WTC11 (cell line): ENCODE data around the gene GTF2H1. TPM values are rescaled to one million over a fixed set of nuclear protein-coding genes. Genes with fewer than 3 reads are reported as not detected.

ENCODE experiments used
- ATAC-seq: fragments of 200-7000 bp; cut with Tn5 transposase; 2 replicates; pipeline ENCODE4 v1.10.0; 2021; ENCODE audit warnings: mild to moderate bottlenecking, moderate library complexity
- CTCF ChIA-PET: fragments of 300-600 bp; sonication (Branson Sonifier 250); formaldehyde crosslinking; loops from one replicate; lab custom pipeline; 2021; ENCODE audit warnings: antibody characterized with exemption; lab: Charles Lee
- POLR2A ChIA-PET: fragments of 350-600 bp; sonication (Branson Sonifier 250); formaldehyde crosslinking; loops from one replicate; lab custom pipeline; 2021; ENCODE audit warnings: antibody characterized with exemption; lab: Charles Lee
- DNase-seq: peaks from one replicate; pipeline ENCODE4 v3.0.0; 2021; ENCODE audit warnings: low spot score
- H3K27ac Mint-ChIP-seq: 2 replicates; pipeline ENCODE4 v1.8.0; 2021; ENCODE audit warnings: mixed read lengths
- H3K27me3 Mint-ChIP-seq: 2 replicates; pipeline ENCODE4 v1.8.0; 2021; ENCODE audit warnings: low read depth, mild to moderate bottlenecking, moderate library complexity, mixed read lengths
- H3K36me3 Mint-ChIP-seq: 2 replicates; pipeline ENCODE4 v1.8.0; 2021; ENCODE audit warnings: mixed read lengths
- H3K4me1 Mint-ChIP-seq: 2 replicates; pipeline ENCODE4 v1.8.0; 2022; ENCODE audit warnings: mixed read lengths
- H3K4me3 Mint-ChIP-seq: 2 replicates; pipeline ENCODE4 v1.8.0; 2021; ENCODE audit warnings: mild to moderate bottlenecking, moderate library complexity, mixed read lengths
- H3K9me3 Mint-ChIP-seq: 2 replicates; pipeline ENCODE4 v1.8.0; 2021; ENCODE audit warnings: mixed read lengths
- ATF1 ChIP-seq: sonication (generic); formaldehyde crosslinking; IDR thresholded peaks from 2 replicates; pipeline ENCODE4 v1.8.1; 2023; ENCODE audit warnings: mild to moderate bottlenecking, moderate library complexity, missing genetic modification reagents
- FOXJ3 ChIP-seq: sonication (generic); formaldehyde crosslinking; IDR thresholded peaks from 2 replicates; pipeline ENCODE4 v1.9.0; 2021; ENCODE audit warnings: missing genetic modification reagents, mild to moderate bottlenecking, borderline replicate concordance
- FOXP1 ChIP-seq: sonication (generic); formaldehyde crosslinking; IDR thresholded peaks from 2 replicates; pipeline ENCODE4 v1.8.0; 2022; ENCODE audit warnings: missing genetic modification reagents, mild to moderate bottlenecking, moderate library complexity, borderline replicate concordance
- MXD4 ChIP-seq: fragments of 250-450 bp; sonication (Bioruptor Pico); IDR thresholded peaks from 2 replicates; pipeline ENCODE4 v1.8.0; 2021; ENCODE audit warnings: mild to moderate bottlenecking, moderate library complexity, borderline replicate concordance
- NR2C2 ChIP-seq: sonication (generic); formaldehyde crosslinking; IDR thresholded peaks from 2 replicates; pipeline ENCODE4 v1.8.0; 2022; ENCODE audit warnings: mild to moderate bottlenecking, missing genetic modification reagents
- OVOL2 ChIP-seq: fragments of 250-450 bp; sonication (Bioruptor Pico); IDR thresholded peaks from 2 replicates; pipeline ENCODE4 v1.9.0; 2021; ENCODE audit warnings: mild to moderate bottlenecking, borderline replicate concordance
- PRRX2 ChIP-seq: fragments of 250-450 bp; sonication (Bioruptor Pico); IDR thresholded peaks from 2 replicates; pipeline ENCODE4 v1.8.0; 2021; ENCODE audit warnings: mild to moderate bottlenecking
- RORB ChIP-seq: fragments of 250-450 bp; sonication (Bioruptor Pico); IDR thresholded peaks from 2 replicates; pipeline ENCODE4 v1.9.0; 2021; ENCODE audit warnings: mild to moderate bottlenecking
- TCF7 ChIP-seq: sonication (generic); formaldehyde crosslinking; IDR thresholded peaks from 2 replicates; pipeline ENCODE4 v1.8.0; 2022; ENCODE audit warnings: mild to moderate bottlenecking, low read depth, missing genetic modification reagents, moderate library complexity
- ZNF219 ChIP-seq: sonication (generic); formaldehyde crosslinking; IDR thresholded peaks from 2 replicates; pipeline ENCODE4 v1.8.0; 2023; ENCODE audit warnings: missing genetic modification reagents, mild to moderate bottlenecking, borderline replicate concordance
- ZNF396 ChIP-seq: fragments of 250-450 bp; sonication (Bioruptor Pico); IDR thresholded peaks from 2 replicates; pipeline ENCODE4 v1.8.0; 2021; ENCODE audit warnings: mild to moderate bottlenecking, moderate library complexity, borderline replicate concordance
- ZNF671 ChIP-seq: fragments of 250-450 bp; sonication (Bioruptor Pico); IDR thresholded peaks from 2 replicates; pipeline ENCODE4 v1.8.0; 2021; ENCODE audit warnings: mild to moderate bottlenecking
- total RNA-seq: library from RNA; stranded (reverse); gene quantifications from 3 replicates; pipeline ENCODE4 v1.2.3, GENCODE V29; 2021
- TF ChIP-seq, protein P1 (sequence below): sonication (generic); formaldehyde crosslinking; IDR thresholded peaks from 2 replicates; pipeline ENCODE4 v1.8.0; 2023; ENCODE audit warnings: missing genetic modification reagents
- TF ChIP-seq, protein P2 (sequence below): sonication (generic); formaldehyde crosslinking; IDR thresholded peaks from 2 replicates; pipeline ENCODE4 v1.8.0; 2022; ENCODE audit warnings: mild to moderate bottlenecking, missing genetic modification reagents
- TF ChIP-seq, protein P3 (sequence below): sonication (generic); formaldehyde crosslinking; IDR thresholded peaks from 2 replicates; pipeline ENCODE4 v1.8.1; 2023; ENCODE audit warnings: mild to moderate bottlenecking, missing genetic modification reagents, moderate library complexity
- TF ChIP-seq, protein P4 (sequence below): fragments of 250-450 bp; sonication (Bioruptor Pico); IDR thresholded peaks from 2 replicates; pipeline ENCODE4 v1.9.0; 2021; ENCODE audit warnings: mild to moderate bottlenecking
- TF ChIP-seq, protein P5 (sequence below): sonication (generic); formaldehyde crosslinking; IDR thresholded peaks from 2 replicates; pipeline ENCODE4 v1.8.1; 2022; ENCODE audit warnings: low read depth, mild to moderate bottlenecking, moderate library complexity, missing genetic modification reagents, borderline replicate concordance
- TF ChIP-seq, protein P6 (sequence below): sonication (generic); formaldehyde crosslinking; IDR thresholded peaks from 2 replicates; pipeline ENCODE4 v1.8.1; 2022; ENCODE audit warnings: missing genetic modification reagents, borderline replicate concordance
- TF ChIP-seq, protein P7 (sequence below): sonication (generic); formaldehyde crosslinking; IDR thresholded peaks from 2 replicates; pipeline ENCODE4 v1.8.1; 2023; ENCODE audit warnings: mild to moderate bottlenecking, missing genetic modification reagents
- TF ChIP-seq, protein P8 (sequence below): sonication (generic); formaldehyde crosslinking; IDR thresholded peaks from 2 replicates; pipeline ENCODE4 v1.8.0; 2023; ENCODE audit warnings: mild to moderate bottlenecking, missing genetic modification reagents

Gene GTF2H1
- total RNA-seq, 1 experiment from 2014 or later = 24.1 TPM

DNA sequence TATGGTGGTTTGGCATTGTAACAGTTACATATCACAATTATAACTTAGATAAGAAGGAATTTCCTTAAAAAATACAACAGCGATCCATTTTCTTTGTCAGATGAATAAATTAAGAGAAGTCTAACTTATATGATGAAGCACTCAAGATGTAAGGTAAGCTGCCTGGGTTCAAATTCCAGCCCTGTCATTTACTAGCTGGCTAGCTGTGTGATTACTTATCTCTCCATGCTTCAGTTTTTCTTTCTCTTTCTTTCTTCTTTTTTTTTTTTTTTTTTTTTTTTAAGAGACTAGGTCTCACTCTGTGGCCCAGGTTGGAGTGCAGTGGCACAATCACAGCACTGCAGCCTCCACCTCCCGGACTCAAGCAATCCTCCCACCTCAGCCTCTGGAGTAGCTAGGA lies 49.8 kb downstream of the GTF2H1 start:
- Mint-ChIP-seq H3K27ac (no peak overlapping the region), H3K36me3 (no peaks in the 10 kb centered on the region; the same call in 1 of the 2 replicates), H3K4me3 (no peak overlapping the region), H3K4me1 (no peaks in the 10 kb centered on the region), H3K9me3 (no peaks in the 10 kb centered on the region), H3K27me3 (no peaks in the 10 kb centered on the region)
- no peak for DNase-seq
- TF ChIP-seq, protein P1, sequence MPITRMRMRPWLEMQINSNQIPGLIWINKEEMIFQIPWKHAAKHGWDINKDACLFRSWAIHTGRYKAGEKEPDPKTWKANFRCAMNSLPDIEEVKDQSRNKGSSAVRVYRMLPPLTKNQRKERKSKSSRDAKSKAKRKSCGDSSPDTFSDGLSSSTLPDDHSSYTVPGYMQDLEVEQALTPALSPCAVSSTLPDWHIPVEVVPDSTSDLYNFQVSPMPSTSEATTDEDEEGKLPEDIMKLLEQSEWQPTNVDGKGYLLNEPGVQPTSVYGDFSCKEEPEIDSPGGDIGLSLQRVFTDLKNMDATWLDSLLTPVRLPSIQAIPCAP = no peak
- no peak for TF ChIP-seq PRRX2 (CRISPR knock-in tag)
- TF ChIP-seq, protein P2, sequence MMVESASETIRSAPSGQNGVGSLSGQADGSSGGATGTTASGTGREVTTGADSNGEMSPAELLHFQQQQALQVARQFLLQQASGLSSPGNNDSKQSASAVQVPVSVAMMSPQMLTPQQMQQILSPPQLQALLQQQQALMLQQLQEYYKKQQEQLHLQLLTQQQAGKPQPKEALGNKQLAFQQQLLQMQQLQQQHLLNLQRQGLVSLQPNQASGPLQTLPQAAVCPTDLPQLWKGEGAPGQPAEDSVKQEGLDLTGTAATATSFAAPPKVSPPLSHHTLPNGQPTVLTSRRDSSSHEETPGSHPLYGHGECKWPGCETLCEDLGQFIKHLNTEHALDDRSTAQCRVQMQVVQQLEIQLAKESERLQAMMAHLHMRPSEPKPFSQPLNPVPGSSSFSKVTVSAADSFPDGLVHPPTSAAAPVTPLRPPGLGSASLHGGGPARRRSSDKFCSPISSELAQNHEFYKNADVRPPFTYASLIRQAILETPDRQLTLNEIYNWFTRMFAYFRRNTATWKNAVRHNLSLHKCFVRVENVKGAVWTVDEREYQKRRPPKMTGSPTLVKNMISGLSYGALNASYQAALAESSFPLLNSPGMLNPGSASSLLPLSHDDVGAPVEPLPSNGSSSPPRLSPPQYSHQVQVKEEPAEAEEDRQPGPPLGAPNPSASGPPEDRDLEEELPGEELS (CRISPR knock-in tag) = no peak
- no peak for TF ChIP-seq ATF1 (CRISPR knock-in tag)
- TF ChIP-seq, protein P3, sequence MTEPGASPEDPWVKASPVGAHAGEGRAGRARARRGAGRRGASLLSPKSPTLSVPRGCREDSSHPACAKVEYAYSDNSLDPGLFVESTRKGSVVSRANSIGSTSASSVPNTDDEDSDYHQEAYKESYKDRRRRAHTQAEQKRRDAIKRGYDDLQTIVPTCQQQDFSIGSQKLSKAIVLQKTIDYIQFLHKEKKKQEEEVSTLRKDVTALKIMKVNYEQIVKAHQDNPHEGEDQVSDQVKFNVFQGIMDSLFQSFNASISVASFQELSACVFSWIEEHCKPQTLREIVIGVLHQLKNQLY = no peak
- TF ChIP-seq, protein P4, sequence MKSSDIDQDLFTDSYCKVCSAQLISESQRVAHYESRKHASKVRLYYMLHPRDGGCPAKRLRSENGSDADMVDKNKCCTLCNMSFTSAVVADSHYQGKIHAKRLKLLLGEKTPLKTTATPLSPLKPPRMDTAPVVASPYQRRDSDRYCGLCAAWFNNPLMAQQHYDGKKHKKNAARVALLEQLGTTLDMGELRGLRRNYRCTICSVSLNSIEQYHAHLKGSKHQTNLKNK (CRISPR knock-in tag) = no peak
- TF ChIP-seq FOXJ3 = no peak
- TF ChIP-seq, protein P5, sequence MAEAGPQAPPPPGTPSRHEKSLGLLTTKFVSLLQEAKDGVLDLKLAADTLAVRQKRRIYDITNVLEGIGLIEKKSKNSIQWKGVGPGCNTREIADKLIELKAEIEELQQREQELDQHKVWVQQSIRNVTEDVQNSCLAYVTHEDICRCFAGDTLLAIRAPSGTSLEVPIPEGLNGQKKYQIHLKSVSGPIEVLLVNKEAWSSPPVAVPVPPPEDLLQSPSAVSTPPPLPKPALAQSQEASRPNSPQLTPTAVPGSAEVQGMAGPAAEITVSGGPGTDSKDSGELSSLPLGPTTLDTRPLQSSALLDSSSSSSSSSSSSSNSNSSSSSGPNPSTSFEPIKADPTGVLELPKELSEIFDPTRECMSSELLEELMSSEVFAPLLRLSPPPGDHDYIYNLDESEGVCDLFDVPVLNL (CRISPR knock-in tag) = no peak
- TF ChIP-seq ZNF671 (CRISPR knock-in tag) = no peak
- no peak for TF ChIP-seq TCF7
- no peak for TF ChIP-seq FOXP1 (CRISPR knock-in tag)
- TF ChIP-seq, protein P6, sequence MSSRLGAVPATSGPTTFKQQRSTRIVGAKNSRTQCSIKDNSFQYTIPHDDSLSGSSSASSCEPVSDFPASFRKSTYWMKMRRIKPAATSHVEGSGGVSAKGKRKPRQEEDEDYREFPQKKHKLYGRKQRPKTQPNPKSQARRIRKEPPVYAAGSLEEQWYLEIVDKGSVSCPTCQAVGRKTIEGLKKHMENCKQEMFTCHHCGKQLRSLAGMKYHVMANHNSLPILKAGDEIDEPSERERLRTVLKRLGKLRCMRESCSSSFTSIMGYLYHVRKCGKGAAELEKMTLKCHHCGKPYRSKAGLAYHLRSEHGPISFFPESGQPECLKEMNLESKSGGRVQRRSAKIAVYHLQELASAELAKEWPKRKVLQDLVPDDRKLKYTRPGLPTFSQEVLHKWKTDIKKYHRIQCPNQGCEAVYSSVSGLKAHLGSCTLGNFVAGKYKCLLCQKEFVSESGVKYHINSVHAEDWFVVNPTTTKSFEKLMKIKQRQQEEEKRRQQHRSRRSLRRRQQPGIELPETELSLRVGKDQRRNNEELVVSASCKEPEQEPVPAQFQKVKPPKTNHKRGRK = no peak
- TF ChIP-seq ZNF396 (CRISPR knock-in tag) = no peak
- no peak for TF ChIP-seq RORB (CRISPR knock-in tag)
- no peak for TF ChIP-seq ZNF219
- ChIA-PET POLR2A (no interaction called here), CTCF (no interaction called here)
- no peak for ATAC-seq

DNA sequence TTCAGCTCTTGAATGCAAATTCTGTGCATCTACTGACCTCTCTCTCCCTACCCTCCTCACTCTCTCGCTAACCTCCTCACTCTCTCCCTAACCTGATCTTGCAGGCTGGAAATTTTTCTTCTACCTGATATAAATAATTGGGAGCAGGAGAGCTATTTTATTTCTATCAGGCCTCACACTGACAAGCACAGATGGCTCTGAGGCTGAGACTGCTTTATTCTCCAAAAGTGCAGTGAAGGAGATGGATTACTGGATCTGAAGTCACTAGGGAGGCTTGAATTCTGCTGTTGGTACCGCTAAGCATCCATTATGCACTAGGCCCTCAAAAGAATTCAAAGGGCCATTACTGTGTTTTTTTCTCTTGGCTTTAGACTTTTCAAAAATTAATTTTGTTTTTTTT lies 52.6 kb downstream of the GTF2H1 start:
- no peak overlapping the region for H3K27ac Mint-ChIP-seq
- no peaks in the 10 kb centered on the region for H3K36me3 Mint-ChIP-seq
- TF ChIP-seq, protein P6 = no peak
- TF ChIP-seq PRRX2 (CRISPR knock-in tag) (no peak), OVOL2 (CRISPR knock-in tag) (no peak), NR2C2 (CRISPR knock-in tag) (no peak), MXD4 (no peak)
- TF ChIP-seq, protein P7, sequence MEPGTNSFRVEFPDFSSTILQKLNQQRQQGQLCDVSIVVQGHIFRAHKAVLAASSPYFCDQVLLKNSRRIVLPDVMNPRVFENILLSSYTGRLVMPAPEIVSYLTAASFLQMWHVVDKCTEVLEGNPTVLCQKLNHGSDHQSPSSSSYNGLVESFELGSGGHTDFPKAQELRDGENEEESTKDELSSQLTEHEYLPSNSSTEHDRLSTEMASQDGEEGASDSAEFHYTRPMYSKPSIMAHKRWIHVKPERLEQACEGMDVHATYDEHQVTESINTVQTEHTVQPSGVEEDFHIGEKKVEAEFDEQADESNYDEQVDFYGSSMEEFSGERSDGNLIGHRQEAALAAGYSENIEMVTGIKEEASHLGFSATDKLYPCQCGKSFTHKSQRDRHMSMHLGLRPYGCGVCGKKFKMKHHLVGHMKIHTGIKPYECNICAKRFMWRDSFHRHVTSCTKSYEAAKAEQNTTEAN (CRISPR knock-in tag) = no peak
- TF ChIP-seq, protein P8, sequence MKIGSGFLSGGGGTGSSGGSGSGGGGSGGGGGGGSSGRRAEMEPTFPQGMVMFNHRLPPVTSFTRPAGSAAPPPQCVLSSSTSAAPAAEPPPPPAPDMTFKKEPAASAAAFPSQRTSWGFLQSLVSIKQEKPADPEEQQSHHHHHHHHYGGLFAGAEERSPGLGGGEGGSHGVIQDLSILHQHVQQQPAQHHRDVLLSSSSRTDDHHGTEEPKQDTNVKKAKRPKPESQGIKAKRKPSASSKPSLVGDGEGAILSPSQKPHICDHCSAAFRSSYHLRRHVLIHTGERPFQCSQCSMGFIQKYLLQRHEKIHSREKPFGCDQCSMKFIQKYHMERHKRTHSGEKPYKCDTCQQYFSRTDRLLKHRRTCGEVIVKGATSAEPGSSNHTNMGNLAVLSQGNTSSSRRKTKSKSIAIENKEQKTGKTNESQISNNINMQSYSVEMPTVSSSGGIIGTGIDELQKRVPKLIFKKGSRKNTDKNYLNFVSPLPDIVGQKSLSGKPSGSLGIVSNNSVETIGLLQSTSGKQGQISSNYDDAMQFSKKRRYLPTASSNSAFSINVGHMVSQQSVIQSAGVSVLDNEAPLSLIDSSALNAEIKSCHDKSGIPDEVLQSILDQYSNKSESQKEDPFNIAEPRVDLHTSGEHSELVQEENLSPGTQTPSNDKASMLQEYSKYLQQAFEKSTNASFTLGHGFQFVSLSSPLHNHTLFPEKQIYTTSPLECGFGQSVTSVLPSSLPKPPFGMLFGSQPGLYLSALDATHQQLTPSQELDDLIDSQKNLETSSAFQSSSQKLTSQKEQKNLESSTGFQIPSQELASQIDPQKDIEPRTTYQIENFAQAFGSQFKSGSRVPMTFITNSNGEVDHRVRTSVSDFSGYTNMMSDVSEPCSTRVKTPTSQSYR (CRISPR knock-in tag) = no peak
- ChIA-PET CTCF (no interaction called here), POLR2A (no interaction called here)
- DNase-seq (no peak), ATAC-seq (no peak)
- H3K4me3 Mint-ChIP-seq = no peak overlapping the region
- no peaks in the 10 kb centered on the region for H3K27me3 Mint-ChIP-seq
- no peaks in the 10 kb centered on the region for H3K9me3 Mint-ChIP-seq
- H3K4me1 Mint-ChIP-seq = no peaks in the 10 kb centered on the region
